ENCODE results near the gene LGALS8.

GRCh38 chr1:236558081-236558480, 34.3 kb downstream of the LGALS8 start:
- TF ChIP-seq CTCF (IDR thresholded peaks at IDR 0.05 in 2 of 3, conservative IDR thresholded peaks at IDR 0.05 in 1 of 3; ENCODE audit: borderline replicate concordance in 1 of 3, insufficient read depth in 1 of 3, low read depth in 2 of 3, low read length in 2 of 3) (no peak), MAX (IDR thresholded peaks at IDR 0.05) (no peak), POLR2A (IDR thresholded peaks at IDR 0.05; ENCODE audit: borderline replicate concordance, extremely low read depth, insufficient read depth, insufficient read length) (no peak), ZNF274 (IDR thresholded peaks at IDR 0.05; ENCODE audit: low read depth, low read length) (no peak), RAD21 (IDR thresholded peaks at IDR 0.05; ENCODE audit: low read depth) (no peak), POLR2AphosphoS5 (IDR thresholded peaks at IDR 0.05; ENCODE audit: low read depth, low read length) (no peak)
